HG03280 (cell line): ENCODE measurements around the gene RBM47.
"Not testable (repeated sequence)": the region's sequence is repeated elsewhere in the genome, so short reads cannot be mapped to it uniquely, and the experiment has no call there.

ENCODE experiments used
- ATAC-seq: cut with Tn5 transposase; IDR thresholded peaks from one replicate; pipeline ENCODE4 v1.9.1; 2021; ENCODE audit warnings: mild to moderate bottlenecking, moderate library complexity; ENCODE audit not compliant: unreplicated experiment

RBM47 gene

GRCh38 chr4:40629401-40630334 is at the start of gene RBM47:
TSS of gene RBM47 (minus strand) at chr4:40629864. CDS start at chr4:40438893, 190,971 bp downstream.
- peak; percentile 53 for ATAC-seq

GRCh38 chr4:40678421-40678820 is 48.8 kb upstream of the RBM47 start:
- no peak for ATAC-seq

GRCh38 chr4:40675166-40675565 is 45.5 kb upstream of the RBM47 start:
- ATAC-seq, result no peak

GRCh38 chr4:40672528-40673522 is 43.2 kb upstream of the RBM47 start:
- peak; percentile 53 for ATAC-seq

- no peak for ATAC-seq
These were observed 39.8 kb upstream of the RBM47 start for GRCh38 chr4:40669504-40669903.

- ATAC-seq, result no peak
These were observed 36.2 kb upstream of the RBM47 start for GRCh38 chr4:40665842-40666241.

- ATAC-seq, result peak; percentile 66
These were observed 33.4 kb upstream of the RBM47 start for GRCh38 chr4:40662962-40663604.

GRCh38 chr4:40661803-40662202 is 32.1 kb upstream of the RBM47 start:
- no peak for ATAC-seq

- peak; percentile 92 for ATAC-seq
These were observed 26.7 kb upstream of the RBM47 start for GRCh38 chr4:40656201-40656863.

GRCh38 chr4:40651280-40651679 is 21.6 kb upstream of the RBM47 start:
- no peak for ATAC-seq

GRCh38 chr4:40649321-40649720 is 19.7 kb upstream of the RBM47 start:
- no peak for ATAC-seq

GRCh38 chr4:40648742-40649281 is 19.1 kb upstream of the RBM47 start:
- no peak for ATAC-seq

- no peak for ATAC-seq
These were observed 18.5 kb upstream of the RBM47 start for GRCh38 chr4:40648131-40648530.

- no peak for ATAC-seq
These were observed 15.9 kb upstream of the RBM47 start for GRCh38 chr4:40645586-40645985.

GRCh38 chr4:40632080-40632479 is 2.4 kb upstream of the RBM47 start:
- ATAC-seq, result no peak

- ATAC-seq, result peak; percentile 49
These were observed 814 bp upstream of the RBM47 start for GRCh38 chr4:40630335-40631021.

GRCh38 chr4:40628888-40629287 is 776 bp downstream of the RBM47 start:
- no peak for ATAC-seq

- ATAC-seq, result not testable (repeated sequence)
These were observed 1.3 kb downstream of the RBM47 start for GRCh38 chr4:40628407-40628806.

- no peak for ATAC-seq
These were observed 2.1 kb downstream of the RBM47 start for GRCh38 chr4:40627540-40627939.
